ENCODE measurements around the gene SLC16A5. TPM values are rescaled to one million over a fixed set of nuclear protein-coding genes. Genes with fewer than 3 reads are reported as not detected.

Gene SLC16A5
- total and polyA plus RNA-seq, 2 donors from 2014 or later: 28.4 to 184 TPM

DNA sequence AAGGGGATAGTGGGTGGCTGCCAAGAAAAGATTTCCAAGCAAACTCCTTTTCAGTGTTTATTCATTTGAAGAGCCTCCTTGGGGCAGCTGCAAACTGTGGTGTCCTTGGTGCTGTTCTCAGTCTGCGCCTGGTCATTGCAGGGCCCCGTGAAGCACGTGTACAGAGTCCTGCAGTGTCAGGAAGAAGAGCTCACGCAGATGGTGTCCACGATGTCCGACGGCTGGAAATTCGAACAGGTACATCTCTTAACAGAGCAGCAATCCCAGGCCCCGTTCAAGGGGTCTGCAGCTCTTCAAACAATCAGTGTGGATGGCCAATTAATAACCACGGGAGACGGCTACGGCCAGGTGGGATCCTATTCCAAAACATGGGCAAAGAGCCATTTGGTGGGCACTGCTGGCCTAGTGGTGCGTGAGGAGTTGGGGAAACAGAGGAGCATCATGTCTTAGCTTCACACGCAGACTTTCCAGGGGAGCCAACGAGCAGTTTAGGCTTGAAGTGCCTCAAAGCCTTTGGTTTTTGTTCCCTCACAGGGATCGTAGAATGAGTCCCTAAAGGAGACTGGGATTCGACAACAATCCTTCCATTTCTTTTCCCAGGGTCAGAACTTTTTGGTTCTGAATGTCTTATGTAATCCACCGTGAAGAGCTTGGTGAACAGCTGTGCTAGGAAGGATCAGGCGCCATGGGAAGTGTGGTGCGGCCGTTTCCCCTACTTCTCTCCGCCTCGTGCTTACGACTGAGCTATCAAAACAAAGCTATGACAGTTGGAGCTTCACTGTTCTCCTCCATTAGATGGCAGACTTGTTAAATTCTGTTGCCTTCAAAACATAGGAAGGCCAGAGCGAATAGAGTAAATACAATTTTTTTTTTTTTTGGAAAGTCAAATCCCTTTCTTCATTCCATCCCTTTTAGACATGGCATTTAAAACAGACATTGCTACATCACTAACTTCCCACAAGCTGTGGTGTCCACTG is 28.1 kb upstream of the SLC16A5 start:
- Histone ChIP-seq H3K9ac (ENCODE audit: low read length in 3 of 3) (no peak overlapping the region), H3K27me3 (ENCODE audit: control insufficient read depth, insufficient read depth, low read length) (no peaks in the 10 kb centered on the region), H3K4me3 (ENCODE audit: low read length in 3 of 3) (no peak overlapping the region), H3K4me1 (ENCODE audit: control insufficient read depth in 2 of 3, insufficient read depth in 2 of 3, low read depth in 1 of 3, low read length in 3 of 3) (peaks cover 0 to 2% (median 0%) of the 10 kb centered on the region in 3 donors), H3K9me3 (ENCODE audit: control insufficient read depth in 2 of 3, insufficient read depth in 1 of 3, low read length in 3 of 3) (no peaks in the 10 kb centered on the region), H3K27ac (ENCODE audit: low read depth in 2 of 2, low read length in 2 of 2) (peak overlapping the region in 1 of 2 donors; percentile 61), H3K36me3 (ENCODE audit: control insufficient read depth in 2 of 3, insufficient read depth in 3 of 3, low read length in 3 of 3) (peaks cover 6 to 50% (median 18%) of the 10 kb centered on the region in 3 donors)
- no peak for FAIRE-seq
- intact Hi-C loops (cut with DNase I): no loop called here
- TF ChIP-seq CTCF (IDR thresholded peaks at IDR 0.05; ENCODE audit: borderline replicate concordance, extremely low read depth, insufficient read depth): peak; percentile 40
- DNase-seq: peak in 2 of 5 donors; percentile 62 to 77

GRCh38 chr17:75060434-75061054 is 27.2 kb upstream of the SLC16A5 start:
- H3K36me3 ChIP-seq (ENCODE audit: control insufficient read depth in 2 of 3, insufficient read depth in 3 of 3, low read length in 3 of 3): peaks cover 6 to 50% (median 18%) of the 10 kb centered on the region in 3 donors
- H3K9me3 ChIP-seq (ENCODE audit: control insufficient read depth in 2 of 3, insufficient read depth in 1 of 3, low read length in 3 of 3): no peaks in the 10 kb centered on the region
- H3K27me3 ChIP-seq (ENCODE audit: control insufficient read depth, insufficient read depth, low read length): no peaks in the 10 kb centered on the region
- no peak for TF ChIP-seq CTCF (IDR thresholded peaks at IDR 0.05; ENCODE audit: borderline replicate concordance, extremely low read depth, insufficient read depth)
- intact Hi-C loops (cut with DNase I): no loop called here
- no peak overlapping the region for H3K27ac ChIP-seq (ENCODE audit: low read depth in 2 of 2, low read length in 2 of 2)
- H3K4me3 ChIP-seq (ENCODE audit: low read length in 3 of 3): no peak overlapping the region
- FAIRE-seq (no peak), DNase-seq (no peak)
- no peak overlapping the region for H3K9ac ChIP-seq (ENCODE audit: low read length in 3 of 3)
- peaks cover 0 to 2% (median 0%) of the 10 kb centered on the region in 3 donors for H3K4me1 ChIP-seq (ENCODE audit: control insufficient read depth in 2 of 3, insufficient read depth in 2 of 3, low read depth in 1 of 3, low read length in 3 of 3)

GRCh38 chr17:75061055-75061438 is 26.7 kb upstream of the SLC16A5 start:
- no peaks in the 10 kb centered on the region for H3K9me3 ChIP-seq (ENCODE audit: control insufficient read depth in 2 of 3, insufficient read depth in 1 of 3, low read length in 3 of 3)
- H3K27ac ChIP-seq (ENCODE audit: low read depth in 2 of 2, low read length in 2 of 2): no peak overlapping the region
- no peaks in the 10 kb centered on the region for H3K27me3 ChIP-seq (ENCODE audit: control insufficient read depth, insufficient read depth, low read length)
- peaks cover 6 to 49% (median 18%) of the 10 kb centered on the region in 3 donors for H3K36me3 ChIP-seq (ENCODE audit: control insufficient read depth in 2 of 3, insufficient read depth in 3 of 3, low read length in 3 of 3)
- H3K9ac ChIP-seq (ENCODE audit: low read length in 3 of 3): no peak overlapping the region
- TF ChIP-seq CTCF (IDR thresholded peaks at IDR 0.05; ENCODE audit: borderline replicate concordance, extremely low read depth, insufficient read depth): no peak
- H3K4me3 ChIP-seq (ENCODE audit: low read length in 3 of 3): no peak overlapping the region
- DNase-seq (no peak), FAIRE-seq (no peak)
- intact Hi-C loops (cut with DNase I): no loop called here
- peaks cover 0 to 2% (median 0%) of the 10 kb centered on the region in 3 donors for H3K4me1 ChIP-seq (ENCODE audit: control insufficient read depth in 2 of 3, insufficient read depth in 2 of 3, low read depth in 1 of 3, low read length in 3 of 3)
